Kidney (tissue), 14 donors: Measurements from ENCODE around the gene ADGRE1. TPM values are rescaled to one million over a fixed set of nuclear protein-coding genes. Genes with fewer than 3 reads are reported as not detected.
A peak's percentile ranks its signal among the peaks of the same experiment; 100 is the strongest.
"Not testable (repeated sequence)": the region's sequence is repeated elsewhere in the genome, so short reads cannot be mapped to it uniquely, and the experiment has no call there.

Source experiments
- DNase-seq, 5 donors: peaks; one replicate each; pipeline ENCODE4 v3.0.0-alpha.2; 2013 to 2020
- FAIRE-seq: peaks from 2 replicates; lab custom pipeline; 2012; peaks lifted over from hg19 to GRCh38; lab: Jason Lieb, UNC
- H3K27ac ChIP-seq, 2 donors: one replicate each; pipeline ENCODE4 v1.7.0; 2013; ENCODE audit warnings: low read depth in 2 of 2, low read length in 2 of 2, inconsistent platforms in 1 of 2
- H3K27me3 ChIP-seq: one replicate; pipeline ENCODE4 v1.7.1; 2013; ENCODE audit warnings: low read length, inconsistent platforms; ENCODE audit not compliant: control insufficient read depth, insufficient read depth
- H3K36me3 ChIP-seq, 3 donors: one replicate each; pipeline versions ENCODE4 v1.7.0 to v1.7.1; 2013; ENCODE audit warnings: low read length in 3 of 3, control low read depth in 1 of 3, inconsistent platforms in 1 of 3; ENCODE audit not compliant: insufficient read depth in 3 of 3, control insufficient read depth in 2 of 3
- H3K4me1 ChIP-seq, 3 donors: one replicate each; pipeline versions ENCODE4 v1.7.0 to v1.7.1; 2013; ENCODE audit warnings: low read length in 3 of 3, inconsistent platforms in 1 of 3, low read depth in 1 of 3; ENCODE audit not compliant: control insufficient read depth in 2 of 3, insufficient read depth in 2 of 3
- H3K4me3 ChIP-seq, 3 donors: one replicate each; pipeline versions ENCODE4 v1.7.0 to v1.8.1; 2013; ENCODE audit warnings: low read length in 3 of 3, control low read depth in 1 of 3, inconsistent platforms in 1 of 3
- H3K9ac ChIP-seq, 3 donors: one replicate each; pipeline versions ENCODE4 v1.7.0 to v1.7.1; 2013; ENCODE audit warnings: low read length in 3 of 3, control low read depth in 1 of 3, inconsistent platforms in 1 of 3
- H3K9me3 ChIP-seq, 3 donors: one replicate each; pipeline versions ENCODE4 v1.7.0 to v1.7.1; 2013; ENCODE audit warnings: low read length in 3 of 3, control low read depth in 1 of 3, inconsistent platforms in 1 of 3; ENCODE audit not compliant: control insufficient read depth in 2 of 3, insufficient read depth in 1 of 3
- intact Hi-C: fragments of 100-400 bp; cut with DNase I; formaldehyde crosslinking; loops from one replicate; pipeline ENCODE4 v1.11.1; 2022
- polyA plus RNA-seq: library from polyadenylated mRNA; stranded (reverse); fragments of 350-450 nt; fragmentation: Illumina TruSeq; extraction: RNeasy Lipid Tissue Mini Kit (QIAGEN cat#74804); gene quantifications from one replicate; pipeline ENCODE4 v1.2.3, GENCODE V29; 2014; ENCODE audit warnings: low read depth, low replicate concordance; ENCODE audit not compliant: insufficient read depth
- total RNA-seq: library from RNA; stranded (reverse); fragmentation: NEBNext Ultra II Directional; extraction: Animal tissue kit (Norgen Biotek cat#: 25700); gene quantifications from one replicate; pipeline ENCODE4 v1.2.1, GENCODE V29; 2021
- TF ChIP-seq, protein P1 (sequence below): IDR thresholded peaks from 3 replicates; pipeline ENCODE4 v1.5.1; 2012; ENCODE audit warnings: mild to moderate bottlenecking, moderate library complexity, borderline replicate concordance; ENCODE audit not compliant: insufficient read depth; ENCODE audit errors: extremely low read depth
- donor health status: control.
- donor health status: control.
- donor health status: control.
- donor health status: control.
- donor health status: control.
- donor health status: DM: yes; HTN: yes; CAD: no.
- donor health status: Normal renal cell carcinoma (clear cell type).

Gene ADGRE1
- total and polyA plus RNA-seq, 2 donors from 2014 or later = 0.19 to 1.3 TPM

DNA sequence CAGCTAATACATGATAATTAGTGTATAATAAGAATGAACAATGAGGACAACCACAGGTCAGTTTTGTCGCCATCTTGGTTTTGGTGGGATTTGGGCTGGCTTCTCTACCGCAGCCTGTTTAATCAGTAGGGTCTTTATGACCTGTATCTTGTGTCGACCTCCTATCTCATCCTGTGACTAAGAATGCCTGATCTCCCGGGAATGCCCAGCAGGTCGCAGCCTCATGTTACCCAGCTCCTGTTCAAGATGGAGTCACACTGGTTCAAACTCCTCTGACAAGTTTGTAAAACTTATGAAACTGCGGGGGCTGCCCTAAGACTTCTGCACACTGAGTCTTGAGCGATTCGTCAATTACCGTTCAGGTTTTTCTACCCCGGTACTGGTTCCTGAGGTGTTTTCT is 21.5 kb upstream of the ADGRE1 start:
- intact Hi-C loops = loop anchor here (10.0 kb wide), 1 partner anchor 241 kb away; no protein-coding TSS in a partner anchor
- Histone ChIP-seq H3K4me3 (no peak overlapping the region), H3K27ac (no peak overlapping the region), H3K36me3 (no peaks in the 10 kb centered on the region), H3K9me3 (no peaks in the 10 kb centered on the region), H3K9ac (no peak overlapping the region), H3K27me3 (no peaks in the 10 kb centered on the region), H3K4me1 (no peaks in the 10 kb centered on the region)
- DNase-seq = no peak
- FAIRE-seq = no peak
- TF ChIP-seq, protein P1, sequence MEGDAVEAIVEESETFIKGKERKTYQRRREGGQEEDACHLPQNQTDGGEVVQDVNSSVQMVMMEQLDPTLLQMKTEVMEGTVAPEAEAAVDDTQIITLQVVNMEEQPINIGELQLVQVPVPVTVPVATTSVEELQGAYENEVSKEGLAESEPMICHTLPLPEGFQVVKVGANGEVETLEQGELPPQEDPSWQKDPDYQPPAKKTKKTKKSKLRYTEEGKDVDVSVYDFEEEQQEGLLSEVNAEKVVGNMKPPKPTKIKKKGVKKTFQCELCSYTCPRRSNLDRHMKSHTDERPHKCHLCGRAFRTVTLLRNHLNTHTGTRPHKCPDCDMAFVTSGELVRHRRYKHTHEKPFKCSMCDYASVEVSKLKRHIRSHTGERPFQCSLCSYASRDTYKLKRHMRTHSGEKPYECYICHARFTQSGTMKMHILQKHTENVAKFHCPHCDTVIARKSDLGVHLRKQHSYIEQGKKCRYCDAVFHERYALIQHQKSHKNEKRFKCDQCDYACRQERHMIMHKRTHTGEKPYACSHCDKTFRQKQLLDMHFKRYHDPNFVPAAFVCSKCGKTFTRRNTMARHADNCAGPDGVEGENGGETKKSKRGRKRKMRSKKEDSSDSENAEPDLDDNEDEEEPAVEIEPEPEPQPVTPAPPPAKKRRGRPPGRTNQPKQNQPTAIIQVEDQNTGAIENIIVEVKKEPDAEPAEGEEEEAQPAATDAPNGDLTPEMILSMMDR = no peak

DNA sequence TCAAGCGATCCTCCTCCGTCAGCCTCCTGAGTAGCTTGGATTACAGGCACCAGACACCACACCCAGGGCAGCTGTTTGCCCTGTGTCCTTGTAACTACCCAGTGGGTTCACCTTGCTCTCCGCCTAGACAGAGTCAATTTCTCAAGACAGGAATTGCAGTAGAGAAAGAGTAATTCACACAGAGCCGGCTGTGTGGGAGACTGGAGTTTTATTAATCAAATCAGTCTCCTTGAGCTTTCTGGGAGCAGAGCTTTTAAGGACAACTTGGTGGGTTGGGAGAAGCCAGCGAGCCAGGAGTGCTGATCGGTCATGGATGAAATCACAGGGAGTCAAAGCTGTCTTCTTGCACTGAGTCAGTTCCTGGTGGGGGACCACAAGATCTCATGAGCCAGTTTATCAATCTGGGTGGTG is 20.6 kb upstream of the ADGRE1 start:
- FAIRE-seq = no peak
- Histone ChIP-seq H3K9ac (no peak overlapping the region), H3K9me3 (no peaks in the 10 kb centered on the region), H3K36me3 (no peaks in the 10 kb centered on the region), H3K4me1 (no peaks in the 10 kb centered on the region), H3K4me3 (no peak overlapping the region), H3K27ac (no peak overlapping the region), H3K27me3 (no peaks in the 10 kb centered on the region)
- peak in 2 of 5 donors; percentile 15 to 23 for DNase-seq
- intact Hi-C loops = loop anchor here (10.0 kb wide), 1 partner anchor 242 kb away; no protein-coding TSS in a partner anchor
- TF ChIP-seq, protein P1 = no peak

DNA sequence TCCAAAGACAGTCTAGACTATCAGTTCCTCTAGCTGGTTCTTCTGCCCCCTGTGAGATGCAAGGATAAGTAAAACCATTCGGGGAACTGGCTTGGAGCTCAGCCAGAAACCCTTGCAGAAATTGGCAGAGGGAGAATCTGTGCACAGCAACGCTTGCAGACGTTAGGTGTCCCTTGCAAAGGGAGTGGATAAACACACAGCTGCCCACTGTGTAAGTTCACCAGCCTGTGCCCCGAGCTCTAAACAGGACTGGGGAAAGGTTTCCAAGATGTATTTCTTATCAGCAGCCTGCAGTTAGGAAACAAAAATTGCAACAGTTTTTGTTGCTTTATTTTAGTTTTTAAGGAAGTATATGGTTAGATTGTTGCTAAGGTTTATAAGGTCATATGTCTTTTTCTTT is 19.0 kb upstream of the ADGRE1 start:
- no peak for DNase-seq
- Histone ChIP-seq H3K9me3 (no peaks in the 10 kb centered on the region), H3K27ac (no peak overlapping the region), H3K36me3 (no peaks in the 10 kb centered on the region), H3K27me3 (no peaks in the 10 kb centered on the region), H3K9ac (no peak overlapping the region), H3K4me3 (no peak overlapping the region), H3K4me1 (no peaks in the 10 kb centered on the region)
- intact Hi-C loops = loop anchor here (10.0 kb wide), 1 partner anchor 244 kb away; no protein-coding TSS in a partner anchor
- no peak for FAIRE-seq
- TF ChIP-seq, protein P1 = no peak

DNA sequence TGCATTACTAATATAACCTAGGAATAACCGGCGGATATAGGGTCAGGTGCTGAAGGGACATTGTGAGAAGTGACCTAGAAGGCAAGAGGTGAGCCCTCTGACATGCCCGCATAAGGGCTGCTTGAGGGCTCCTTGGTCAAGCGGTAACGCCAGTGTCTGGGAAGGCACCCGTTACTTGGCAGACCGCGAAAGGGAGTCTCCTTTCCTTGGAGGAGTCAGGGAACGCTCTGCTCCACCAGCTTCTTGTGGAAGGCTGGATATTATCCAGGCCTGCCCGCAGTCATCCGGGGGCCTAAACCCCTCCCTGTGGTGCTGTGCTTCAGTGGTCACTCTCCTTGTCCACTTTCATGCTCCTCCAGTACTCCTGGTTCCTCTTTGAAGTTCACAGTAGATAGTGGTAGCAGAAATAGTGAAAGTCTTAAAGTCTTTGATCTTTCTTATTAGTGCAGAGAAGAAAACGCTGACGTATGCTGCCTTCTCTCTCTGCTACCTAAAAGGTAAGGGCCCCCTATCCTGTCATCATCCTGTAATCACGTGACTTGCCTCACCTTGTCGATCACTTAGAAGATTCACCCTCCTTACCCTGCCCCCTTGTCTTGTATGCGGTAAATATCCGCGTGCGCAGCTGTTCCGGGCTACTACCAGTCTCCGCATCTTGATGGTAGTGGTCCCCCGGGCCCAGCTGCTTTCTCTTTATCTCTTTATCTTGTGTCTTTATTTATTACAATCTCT is 18.1 kb upstream of the ADGRE1 start:
- intact Hi-C loops = loop anchor here (10.0 kb wide), 1 partner anchor 245 kb away; no protein-coding TSS in a partner anchor
- H3K9me3 ChIP-seq, H3K36me3 ChIP-seq, H3K27ac ChIP-seq, FAIRE-seq, H3K27me3 ChIP-seq, DNase-seq, H3K4me3 ChIP-seq, H3K4me1 ChIP-seq, H3K9ac ChIP-seq: not testable (repeated sequence)
